MM.1S (cell line): ENCODE results near the gene RPP21.

ENCODE experiments used
- CTCF ChIP-seq: fragments of 300-600 bp; sonication (generic); IDR thresholded peaks from 2 replicates; pipeline ENCODE4 v1.5.1; 2016; ENCODE audit warnings: antibody characterized with exemption, low read length, mixed read lengths
- EZH2phosphoT487 ChIP-seq: fragments of 300-600 bp; sonication (generic); IDR thresholded peaks from 2 replicates; pipeline ENCODE4 v1.6.1; 2018; ENCODE audit warnings: antibody characterized with exemption, low read length

- no peak for TF ChIP-seq CTCF
- no peak for TF ChIP-seq EZH2phosphoT487
Observed at GRCh38 chr6:30311101-30311500, 33.9 kb upstream of the RPP21 start.
